Esophagus muscularis mucosa (tissue), 4 donors: ENCODE measurements around the gene CACNB1. TPM values are rescaled to one million over a fixed set of nuclear protein-coding genes. Genes with fewer than 3 reads are reported as not detected.

Experiments
- DNase-seq: peaks from one replicate; pipeline ENCODE4 v3.0.0-alpha.2; 2017; ENCODE audit errors: extremely low spot score
- H3K27ac ChIP-seq, 4 donors: fragments of 200-600 bp; sonication (generic); replicated peaks in 1 of 4; 1 replicate in 3 of 4; 2 replicates in 1 of 4; pipeline ENCODE4 v1.5.1; 2016 to 2019; ENCODE audit warnings: mild to moderate bottlenecking in 1 of 4
- H3K27me3 ChIP-seq, 4 donors: fragments of 200-600 bp; sonication (generic); one replicate each; pipeline versions ENCODE4 v1.5.1 to v1.6.0; 2016 to 2019
- H3K36me3 ChIP-seq, 4 donors: fragments of 200-600 bp; sonication (generic); one replicate each; pipeline ENCODE4 v1.5.1; 2016 to 2019
- H3K4me1 ChIP-seq, 4 donors: fragments of 200-600 bp; sonication (generic); one replicate each; pipeline ENCODE4 v1.5.1; 2016 to 2019
- H3K4me3 ChIP-seq, 4 donors: fragments of 200-600 bp; sonication (generic); 1 replicate in 2 of 4; 2 replicates in 2 of 4; pipeline ENCODE4 v1.5.1; 2016 to 2019; ENCODE audit warnings: mild to moderate bottlenecking in 4 of 4, moderate library complexity in 1 of 4
- H3K9me3 ChIP-seq, 4 donors: fragments of 200-600 bp; sonication (generic); 1 replicate in 3 of 4; 2 replicates in 1 of 4; pipeline ENCODE4 v1.5.1; 2016 to 2019
- CTCF ChIP-seq, 3 experiments: fragments of 200-600 bp in 2 of 3; fragments of 450-650 bp in 1 of 3; sonication (generic) in 2 of 3; IDR thresholded peaks; one replicate each; pipeline ENCODE4 v1.5.1; 2017 to 2019; ENCODE audit warnings: antibody characterized with exemption in 3 of 3, mild to moderate bottlenecking in 2 of 3, moderate library complexity in 1 of 3
- EP300 ChIP-seq: sonication (generic); formaldehyde crosslinking; IDR thresholded peaks from one replicate; pipeline ENCODE4 v1.6.1; 2017; ENCODE audit warnings: antibody characterized with exemption
- POLR2A ChIP-seq: fragments of 450-650 bp; IDR thresholded peaks from one replicate; pipeline ENCODE4 v1.6.1; 2017; ENCODE audit warnings: antibody characterized with exemption, moderate library complexity, mild to moderate bottlenecking, low read depth
- POLR2AphosphoS5 ChIP-seq, 2 donors: sonication (generic); formaldehyde crosslinking; IDR thresholded peaks; one replicate each; pipeline ENCODE4 v1.6.1; 2017; ENCODE audit warnings: antibody characterized with exemption in 2 of 2
- WGBS: methylation state at CpG from one replicate; pipeline ENCODE4 v1.1.5; 2018; 5-methylcytosine and 5-hydroxymethylcytosine counted together
- intact Hi-C: fragments of 100-400 bp; cut with DNase I; formaldehyde crosslinking; loops from one replicate; pipeline ENCODE4 v1.15.1; 2023
- total RNA-seq, 4 donors: library from RNA; depleted of rRNA; stranded (reverse); fragments of >200 nt; gene quantifications; one replicate each; pipeline versions ENCODE4 v1.1.0 to v1.2.1, GENCODE V29; 2016

CACNB1 gene
- total RNA-seq, 4 donors from 2014 or later: 3.1 to 8.0 (median 5.4) TPM

GRCh38 chr17:39123627-39124026, 73.8 kb downstream of the CACNB1 start:
- no peaks in the 10 kb centered on the region for H3K9me3 ChIP-seq
- DNase-seq: no peak
- H3K4me1 ChIP-seq: no peaks in the 10 kb centered on the region
- no peaks in the 10 kb centered on the region for H3K36me3 ChIP-seq
- TF ChIP-seq CTCF (IDR thresholded peaks at IDR 0.05) (no peak), POLR2A (no peak), POLR2AphosphoS5 (IDR thresholded peaks at IDR 0.05) (no peak), EP300 (no peak)
- H3K27me3 ChIP-seq: no peaks in the 10 kb centered on the region
- WGBS: 77% methylated on average over 9 of the region's 9 CpGs
- H3K4me3 ChIP-seq: no peak overlapping the region
- no peak overlapping the region for H3K27ac ChIP-seq
- intact Hi-C loops: no loop called here

Other genes starting within 250 kb of the CACNB1 start
- gene FBXO47, start 230.3 kb downstream of the CACNB1 start, total RNA-seq: under 1 TPM in 1 of 4 donors, not detected in 3; 0.26 TPM
- gene PLXDC1, start 46.0 kb downstream of the CACNB1 start, total RNA-seq: 10 to 100 TPM in 2 of 4 donors, 1 to 10 TPM in 2; 7.5 to 17.0 (median 11.0) TPM
- 1 to 10 TPM in 1 of 4 donors, not detected in 3; 1.7 TPM for gene ARL5C, start 31.5 kb downstream of the CACNB1 start, total RNA-seq
- 1,000 to 10,000 TPM; 1,760 to 2,905 (median 2,361) TPM for gene RPL19, start 2.6 kb upstream of the CACNB1 start, total RNA-seq
- under 1 TPM in 2 of 4 donors, not detected in 2; 0.17 to 0.29 TPM for gene STAC2, start 28.3 kb upstream of the CACNB1 start, total RNA-seq
- gene FBXL20, start 204.0 kb upstream of the CACNB1 start, total RNA-seq: 10 to 100 TPM; 13.1 to 19.6 (median 17.2) TPM